SH-SY5Y (cell line): ENCODE data around the gene WWOX.

ENCODE experiments used
- GATA2 ChIP-seq: IDR thresholded peaks from 2 replicates; pipeline ENCODE4 v1.6.1; 2011; ENCODE audit warnings: mild to moderate bottlenecking, low read depth, low read length
- GATA3 ChIP-seq: IDR thresholded peaks from 2 replicates; pipeline ENCODE4 v1.6.1; 2011; ENCODE audit warnings: low read depth, mild to moderate bottlenecking, low read length, moderate library complexity

WWOX gene

DNA sequence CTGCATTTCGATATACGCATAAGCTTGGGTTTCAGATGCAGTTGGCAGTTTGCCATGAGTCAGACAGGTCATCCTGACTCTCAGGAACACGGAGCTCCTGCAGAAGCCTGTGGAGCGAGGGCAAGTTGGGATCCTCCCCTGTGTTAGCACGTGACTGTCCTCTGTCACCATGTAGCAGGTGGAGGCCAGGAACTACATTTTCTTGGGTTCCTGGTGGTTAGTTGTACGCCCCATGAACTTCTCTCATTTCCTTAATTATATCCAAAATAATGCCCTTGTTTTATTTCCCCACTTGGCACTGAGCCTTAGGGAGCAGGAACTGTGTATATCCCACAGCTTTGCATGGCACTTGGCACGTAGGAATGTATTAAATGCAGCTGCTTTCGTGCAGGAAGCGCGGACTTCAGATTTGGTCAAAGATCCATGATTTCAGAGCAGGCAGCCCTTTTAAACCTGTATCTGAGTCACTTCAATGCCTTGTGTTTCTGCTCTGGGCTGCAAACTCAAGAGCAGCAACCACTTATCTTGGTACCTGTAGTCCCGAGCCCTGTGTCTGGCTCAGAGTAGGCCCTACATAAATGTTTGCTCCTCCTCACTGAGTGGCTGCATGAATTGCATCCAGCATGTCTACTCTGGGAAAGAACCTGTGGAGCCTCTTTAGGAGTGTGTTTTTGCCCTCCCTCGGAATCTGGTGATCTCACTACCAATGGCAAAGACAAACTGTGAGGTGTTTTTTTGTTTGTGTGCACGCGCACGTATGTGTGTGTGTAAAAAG, 1072.7 kb downstream of the WWOX start:
- TF ChIP-seq GATA3 (no peak; the same call in 1 of the 2 replicates), GATA2 (no peak)

DNA sequence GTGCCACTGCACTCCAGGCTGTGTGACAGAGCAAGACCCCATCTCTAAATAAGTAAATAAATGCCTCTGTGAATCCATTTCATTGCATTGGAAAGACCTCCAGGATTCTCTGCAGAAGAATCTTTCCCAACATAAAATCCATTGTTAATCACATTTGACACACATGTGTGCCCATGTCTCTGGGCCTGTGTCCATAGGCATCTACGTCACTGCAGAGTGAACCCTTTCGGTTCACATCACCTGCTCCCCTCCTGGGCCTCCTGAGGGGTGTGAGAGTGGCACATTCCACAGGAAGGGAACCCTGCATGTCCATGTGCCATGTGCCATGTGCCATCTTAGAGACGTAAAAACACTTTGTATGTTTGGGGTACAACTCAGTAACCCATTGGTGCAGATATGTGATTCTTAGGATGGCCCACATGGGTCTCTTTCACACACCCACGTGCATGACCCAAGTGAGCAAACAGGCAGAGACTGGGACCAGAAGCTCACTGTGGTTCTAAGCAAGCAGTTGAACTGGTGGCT, 1073.6 kb downstream of the WWOX start:
- no peak for TF ChIP-seq GATA3
- no peak for TF ChIP-seq GATA2

DNA sequence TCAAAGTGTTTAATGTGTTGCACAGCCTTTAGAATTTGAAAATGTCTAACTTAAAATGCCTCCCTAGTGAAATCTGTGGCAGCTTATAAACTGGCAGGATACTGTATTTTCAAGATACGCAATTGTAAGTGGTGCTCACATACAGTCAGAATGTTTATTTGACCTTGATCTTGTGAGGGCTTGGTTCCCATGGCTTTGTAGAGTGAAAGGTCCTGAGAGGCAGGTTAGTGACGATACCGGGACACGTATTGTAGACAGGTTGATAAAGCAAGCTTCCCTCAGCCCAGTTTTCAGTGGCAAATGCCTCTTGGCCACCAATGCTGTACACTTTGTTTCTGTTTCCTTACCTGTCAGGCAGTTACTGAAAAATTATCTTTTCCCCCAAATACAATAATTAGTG, 1074.5 kb downstream of the WWOX start:
- TF ChIP-seq GATA3 (no peak), GATA2 (no peak)

DNA sequence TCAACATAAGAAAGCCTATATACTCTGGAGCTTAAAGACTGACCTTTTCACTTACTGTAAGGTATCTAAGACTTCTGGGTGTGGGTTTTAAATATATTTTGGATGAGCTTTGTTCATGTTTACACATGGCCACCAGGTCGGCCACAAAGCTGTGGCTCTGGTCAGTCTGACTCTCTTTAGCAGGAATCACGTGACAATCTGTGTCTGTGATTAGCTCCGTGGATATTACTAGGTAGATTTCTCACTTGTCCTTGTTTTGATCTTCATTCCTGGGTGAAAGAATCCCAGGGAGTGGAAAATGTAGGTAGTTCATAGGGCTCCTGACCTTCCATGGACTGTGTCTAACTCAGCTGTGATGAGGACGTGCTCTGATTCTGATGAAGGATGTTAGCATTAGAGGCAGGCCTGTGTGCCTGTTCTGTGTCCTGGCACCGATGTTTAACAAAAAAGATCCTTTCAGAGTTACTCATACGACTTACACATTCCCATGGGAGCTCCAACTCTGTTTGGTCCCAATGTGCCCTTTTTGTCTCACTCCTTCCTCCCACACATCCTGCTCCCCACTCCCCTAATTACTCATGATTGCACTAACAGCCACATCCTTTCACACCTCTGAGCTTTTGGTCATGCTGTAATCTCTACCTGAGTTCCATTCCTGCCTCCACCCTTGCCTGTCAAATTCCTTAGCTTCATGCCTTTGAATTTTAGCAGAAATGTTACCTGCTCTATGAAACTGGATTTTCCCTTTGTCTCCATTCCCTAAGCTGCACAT, 1076.0 kb downstream of the WWOX start:
- TF ChIP-seq GATA3: no peak
- no peak for TF ChIP-seq GATA2

DNA sequence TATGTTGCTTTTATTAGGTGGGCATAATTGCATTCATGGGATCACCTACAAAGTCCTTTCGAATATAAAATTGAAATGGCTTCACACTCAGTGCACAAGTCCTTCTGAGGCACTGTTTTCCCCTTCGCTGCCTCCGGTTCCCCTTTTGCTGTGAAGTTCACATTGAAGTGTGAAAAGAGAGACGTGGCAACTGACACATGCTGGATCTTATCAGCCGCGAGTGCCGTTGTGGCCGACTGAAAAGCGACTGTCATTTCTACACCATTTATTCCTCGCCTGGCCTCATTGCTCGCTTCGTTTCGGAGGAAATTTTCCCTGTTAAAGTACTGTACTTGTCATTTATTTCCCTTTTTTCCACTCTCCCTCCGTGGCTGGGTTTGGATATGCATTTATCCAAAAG, 1077.6 kb downstream of the WWOX start:
- TF ChIP-seq GATA2 (no peak), GATA3 (no peak)

DNA sequence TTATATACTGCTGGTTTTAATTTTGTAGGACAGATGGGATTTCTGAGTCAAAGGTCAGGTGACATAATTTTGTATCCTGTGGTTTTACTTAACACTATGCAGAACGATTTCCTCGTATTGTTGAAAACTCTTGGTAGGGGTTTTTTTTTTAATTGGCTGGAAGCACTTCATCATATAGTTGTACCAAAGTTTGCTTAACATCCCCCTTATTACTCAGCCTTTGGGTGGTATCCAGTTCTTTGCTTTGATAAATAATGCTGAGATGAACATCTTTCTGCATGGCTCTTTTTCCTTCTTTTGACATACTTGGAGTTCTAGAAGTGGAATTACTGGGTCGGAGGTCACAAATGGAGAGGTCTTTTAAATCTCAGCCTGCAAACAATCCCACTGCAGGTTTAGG, 1082.0 kb downstream of the WWOX start:
- no peak for TF ChIP-seq GATA2
- TF ChIP-seq GATA3: no peak

DNA sequence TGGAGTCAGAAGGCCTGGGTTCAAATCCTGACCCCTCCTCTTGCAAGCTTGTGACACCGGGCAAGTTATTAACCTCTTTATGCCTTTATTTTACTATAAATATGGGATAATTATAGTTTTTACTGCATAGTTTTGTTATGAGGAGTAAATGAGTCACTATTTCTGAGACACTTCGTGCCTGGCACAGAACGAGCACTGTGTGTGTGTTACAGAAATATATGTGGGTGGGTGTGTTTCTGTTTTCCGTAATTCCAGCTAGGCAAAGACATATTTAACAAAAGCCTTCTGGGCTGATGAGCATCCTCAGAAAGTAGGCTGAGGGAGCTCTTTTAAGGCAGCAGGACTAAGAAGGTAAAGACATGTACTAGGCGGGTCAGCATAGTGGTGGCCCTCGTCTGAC, 1083.2 kb downstream of the WWOX start:
- TF ChIP-seq GATA2 (no peak), GATA3 (no peak)

DNA sequence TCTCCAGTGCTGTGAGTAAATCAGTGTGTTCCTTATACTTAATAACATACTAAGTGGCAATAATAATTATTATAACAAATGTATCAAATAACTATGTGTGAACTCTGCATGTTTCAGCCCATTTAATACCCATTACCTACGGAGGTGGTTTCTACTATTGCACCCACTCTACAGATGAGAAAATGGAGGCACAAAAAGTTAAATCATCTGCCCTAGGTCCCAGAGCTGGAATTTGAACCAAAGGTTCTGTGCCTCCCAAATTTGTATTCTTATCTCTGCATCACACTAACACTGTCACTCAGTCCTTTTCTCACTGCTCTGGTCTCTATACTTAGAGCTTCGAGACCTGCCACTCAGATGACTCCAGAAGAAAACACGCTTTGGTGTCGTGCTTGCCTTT, 1084.1 kb downstream of the WWOX start:
- TF ChIP-seq GATA2 (no peak), GATA3 (no peak)

DNA sequence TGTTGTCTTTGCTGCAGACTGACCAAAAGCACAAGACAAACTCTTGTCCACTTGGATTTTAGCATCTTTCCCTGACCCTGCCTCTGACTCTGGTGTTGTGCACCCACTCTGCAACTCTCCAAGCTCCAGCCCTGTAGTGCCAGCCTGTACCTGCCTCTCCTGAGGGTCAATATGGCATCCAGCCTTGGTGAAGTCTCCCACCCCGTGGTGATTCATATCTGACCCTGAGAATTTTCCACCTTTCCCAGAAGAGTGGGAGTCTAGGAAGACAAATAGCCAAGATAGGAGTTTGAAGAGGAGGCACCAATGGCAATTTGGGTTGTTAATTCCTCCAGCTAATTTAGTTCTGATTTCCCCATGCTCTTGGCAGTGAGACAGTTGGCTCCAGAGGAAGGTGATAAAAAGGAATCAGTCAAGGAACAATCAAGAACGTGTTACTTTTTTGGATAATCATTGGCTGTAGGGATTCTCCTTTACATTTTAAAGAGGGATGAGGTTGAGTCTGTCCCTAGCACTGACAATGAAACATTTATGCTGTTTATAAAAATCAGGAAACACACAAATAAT, 1085.1 kb downstream of the WWOX start:
- TF ChIP-seq GATA3 (no peak), GATA2 (no peak)

DNA sequence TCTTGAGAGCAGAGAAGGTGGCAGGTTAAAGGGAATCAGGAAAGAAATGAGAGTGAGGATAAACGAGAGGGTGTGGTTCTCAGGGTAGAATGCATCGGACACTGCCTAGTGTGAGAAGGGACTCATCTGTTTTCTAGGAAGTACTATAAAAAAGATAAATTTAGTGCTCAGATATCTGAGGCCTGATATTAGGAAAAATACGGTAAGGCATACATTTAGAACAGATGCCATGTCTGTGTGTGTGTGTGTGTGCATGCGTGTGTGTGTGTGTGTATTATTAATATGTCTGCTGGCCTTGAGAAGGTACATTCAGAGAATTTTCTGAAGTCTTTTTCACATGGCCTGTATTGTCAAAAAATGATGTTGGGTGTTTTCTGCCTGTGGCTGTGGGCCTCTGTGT, 1086.3 kb downstream of the WWOX start:
- TF ChIP-seq GATA2: no peak
- TF ChIP-seq GATA3: no peak

DNA sequence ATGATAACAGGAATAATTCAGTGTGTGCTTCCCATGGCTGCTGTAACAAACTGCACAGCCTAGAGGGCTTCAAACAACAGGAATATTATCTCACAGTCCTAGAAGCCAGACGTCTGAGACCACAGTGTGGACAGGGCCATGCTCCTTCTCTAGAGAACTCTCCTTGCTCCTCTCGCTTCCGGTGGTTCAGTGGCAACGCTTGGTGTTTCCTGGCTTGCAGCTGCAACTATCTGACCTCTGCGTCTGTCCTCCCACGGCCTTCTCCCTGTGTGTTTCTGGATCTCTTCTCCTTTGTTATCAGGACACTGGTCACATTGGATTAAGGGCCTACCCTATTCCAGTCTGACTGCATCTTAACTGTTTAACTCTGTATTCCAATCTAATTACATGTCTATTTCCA, 1086.7 kb downstream of the WWOX start:
- no peak for TF ChIP-seq GATA3
- no peak for TF ChIP-seq GATA2

DNA sequence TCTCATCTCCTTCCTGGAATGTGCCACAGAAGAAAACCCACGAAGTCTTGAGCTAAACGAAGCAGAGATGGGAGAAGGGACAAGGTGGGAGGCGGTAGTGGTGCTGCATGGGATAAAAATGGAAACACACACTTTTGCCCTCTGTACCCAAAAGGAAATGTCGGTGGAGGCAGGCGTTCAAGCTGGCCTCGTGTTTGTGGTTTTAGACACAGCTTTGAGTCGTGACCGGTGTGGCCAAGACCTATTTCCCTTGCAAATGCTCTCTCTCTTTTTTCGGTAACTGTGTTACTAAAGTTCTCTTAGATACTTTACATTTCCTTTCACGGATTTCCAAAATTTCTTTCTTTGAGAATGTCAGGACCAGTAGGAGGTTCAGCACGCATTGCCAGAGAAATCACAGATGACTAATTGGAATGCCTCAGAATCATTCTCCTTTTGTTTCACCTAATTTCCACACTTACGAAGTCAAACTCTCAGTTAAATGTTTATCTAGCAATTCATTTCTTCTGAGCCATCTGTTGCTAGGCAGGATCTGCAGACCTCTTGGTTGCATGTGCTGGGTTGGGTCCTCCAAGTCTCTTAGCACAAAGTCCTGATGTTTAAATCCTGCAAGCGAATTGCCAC, 1088.8 kb downstream of the WWOX start:
- TF ChIP-seq GATA3 (no peak), GATA2 (no peak)

DNA sequence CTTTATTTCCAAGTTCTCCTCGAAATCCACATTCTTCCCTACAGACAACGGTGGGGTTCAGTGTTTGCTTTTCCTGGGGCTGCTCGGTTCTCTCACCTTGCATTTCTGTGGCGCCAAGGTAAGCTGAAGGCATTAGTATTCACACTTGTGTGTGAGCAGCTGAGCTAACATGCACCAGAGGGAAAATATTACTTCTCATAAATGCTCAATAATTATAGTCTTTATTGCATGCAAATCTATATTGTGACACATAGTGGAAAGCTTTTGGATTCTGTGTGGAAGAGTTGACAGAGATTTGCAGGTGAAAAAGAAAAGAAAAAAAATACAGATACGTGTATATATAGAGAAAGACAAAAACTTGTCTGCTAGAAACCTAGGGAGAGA, 1089.3 kb downstream of the WWOX start:
- TF ChIP-seq GATA2 (no peak), GATA3 (no peak)

DNA sequence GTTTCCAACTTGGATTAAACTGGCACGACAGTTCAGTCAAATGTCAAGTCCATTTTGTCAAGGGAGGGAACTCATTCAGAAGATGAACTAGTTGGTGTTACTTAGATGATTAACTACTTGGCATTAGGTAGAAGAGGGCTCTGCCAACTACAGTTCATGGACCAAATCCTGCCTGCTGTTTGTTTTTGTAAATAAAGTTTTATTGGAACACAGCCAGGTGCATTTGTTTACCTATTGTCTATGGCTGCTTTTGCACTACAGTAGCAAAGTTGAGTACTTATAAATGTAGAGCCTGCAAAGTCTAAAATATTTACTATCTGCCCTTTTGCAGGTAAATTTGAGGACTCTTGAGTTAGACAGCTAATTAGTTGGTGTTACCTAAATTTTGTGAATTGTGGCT, 1091.1 kb downstream of the WWOX start:
- TF ChIP-seq GATA3 (no peak), GATA2 (no peak)
